ENCODE measurements around the gene PTTG1IP. TPM values are rescaled to one million over a fixed set of nuclear protein-coding genes. Genes with fewer than 3 reads are reported as not detected.

PTTG1IP gene
- total RNA-seq, 1 experiment from 2014 or later = 136 TPM

DNA sequence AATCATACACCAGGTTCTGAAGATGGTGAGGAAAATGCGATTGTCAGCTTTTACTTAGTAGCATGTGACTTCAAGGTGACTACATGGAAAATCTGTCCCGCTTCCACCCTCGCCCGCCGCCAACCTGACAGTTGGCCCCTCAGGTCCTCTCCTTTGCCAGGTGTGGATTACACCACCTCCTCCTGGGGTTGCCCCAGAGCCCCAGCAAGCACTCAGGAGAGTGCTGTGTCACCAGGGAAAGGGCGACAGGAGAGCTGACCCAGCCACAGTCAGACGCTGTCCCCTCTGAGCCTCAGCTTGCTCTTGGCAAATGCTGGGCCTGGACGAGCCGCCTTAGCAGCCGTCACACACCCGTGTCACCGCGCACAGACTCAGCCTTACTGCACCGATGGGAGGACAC, 17.9 kb downstream of the PTTG1IP start:
- H3K4me1 Mint-ChIP-seq (ENCODE audit: low read depth, unreplicated experiment) = no peaks in the 10 kb centered on the region
- intact Hi-C loops (cut with micrococcal nuclease; ENCODE audit: unreplicated experiment) = no loop called here
- BruUV-seq (replicated peaks) = no TSS peak
- H3K27ac Mint-ChIP-seq (ENCODE audit: unreplicated experiment) = no peak overlapping the region
- TF ChIP-seq, protein P1, sequence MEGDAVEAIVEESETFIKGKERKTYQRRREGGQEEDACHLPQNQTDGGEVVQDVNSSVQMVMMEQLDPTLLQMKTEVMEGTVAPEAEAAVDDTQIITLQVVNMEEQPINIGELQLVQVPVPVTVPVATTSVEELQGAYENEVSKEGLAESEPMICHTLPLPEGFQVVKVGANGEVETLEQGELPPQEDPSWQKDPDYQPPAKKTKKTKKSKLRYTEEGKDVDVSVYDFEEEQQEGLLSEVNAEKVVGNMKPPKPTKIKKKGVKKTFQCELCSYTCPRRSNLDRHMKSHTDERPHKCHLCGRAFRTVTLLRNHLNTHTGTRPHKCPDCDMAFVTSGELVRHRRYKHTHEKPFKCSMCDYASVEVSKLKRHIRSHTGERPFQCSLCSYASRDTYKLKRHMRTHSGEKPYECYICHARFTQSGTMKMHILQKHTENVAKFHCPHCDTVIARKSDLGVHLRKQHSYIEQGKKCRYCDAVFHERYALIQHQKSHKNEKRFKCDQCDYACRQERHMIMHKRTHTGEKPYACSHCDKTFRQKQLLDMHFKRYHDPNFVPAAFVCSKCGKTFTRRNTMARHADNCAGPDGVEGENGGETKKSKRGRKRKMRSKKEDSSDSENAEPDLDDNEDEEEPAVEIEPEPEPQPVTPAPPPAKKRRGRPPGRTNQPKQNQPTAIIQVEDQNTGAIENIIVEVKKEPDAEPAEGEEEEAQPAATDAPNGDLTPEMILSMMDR (IDR thresholded peaks at IDR 0.05; ENCODE audit: unreplicated experiment) = no peak
- no peaks in the 10 kb centered on the region for H3K9me3 Mint-ChIP-seq (ENCODE audit: low read depth, unreplicated experiment)
- no peaks in the 10 kb centered on the region for H3K27me3 Mint-ChIP-seq (ENCODE audit: unreplicated experiment)
- peaks cover 13% of the 10 kb centered on the region for H3K36me3 Mint-ChIP-seq (ENCODE audit: insufficient read depth, unreplicated experiment)
- H3K4me3 Mint-ChIP-seq (ENCODE audit: low read depth, unreplicated experiment) = no peak overlapping the region
- CTCF ChIA-PET = no interaction called here
- no peak for DNase-seq

GRCh38 chr21:44854664-44855446, 18.6 kb downstream of the PTTG1IP start:
- CTCF ChIA-PET = no interaction called here
- Mint-ChIP-seq H3K36me3 (ENCODE audit: insufficient read depth, unreplicated experiment) (peaks cover 18% of the 10 kb centered on the region), H3K4me3 (ENCODE audit: low read depth, unreplicated experiment) (no peak overlapping the region), H3K9me3 (ENCODE audit: low read depth, unreplicated experiment) (no peaks in the 10 kb centered on the region), H3K27ac (ENCODE audit: unreplicated experiment) (no peak overlapping the region), H3K27me3 (ENCODE audit: unreplicated experiment) (no peaks in the 10 kb centered on the region), H3K4me1 (ENCODE audit: low read depth, unreplicated experiment) (no peaks in the 10 kb centered on the region)
- BruUV-seq (replicated peaks) = no TSS peak
- intact Hi-C loops (cut with micrococcal nuclease; ENCODE audit: unreplicated experiment) = no loop called here
- no peak for DNase-seq
- TF ChIP-seq, protein P1 (IDR thresholded peaks at IDR 0.05; ENCODE audit: unreplicated experiment) = no peak

DNA sequence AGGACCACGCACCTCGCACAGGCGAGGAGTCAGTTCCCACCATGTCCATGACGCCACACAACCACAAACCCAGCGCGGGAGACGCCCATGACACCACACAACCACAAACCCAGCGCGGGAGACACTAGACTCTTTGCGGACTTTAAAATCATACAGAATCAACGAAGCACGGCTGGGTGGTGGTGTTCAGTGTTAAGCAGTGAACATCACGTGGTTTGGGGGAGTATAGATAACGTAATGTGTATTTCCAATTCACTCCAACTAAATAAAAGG, 19.2 kb downstream of the PTTG1IP start:
- intact Hi-C loops (cut with micrococcal nuclease; ENCODE audit: unreplicated experiment) = no loop called here
- H3K4me3 Mint-ChIP-seq (ENCODE audit: low read depth, unreplicated experiment) = no peak overlapping the region
- H3K9me3 Mint-ChIP-seq (ENCODE audit: low read depth, unreplicated experiment) = no peaks in the 10 kb centered on the region
- no peaks in the 10 kb centered on the region for H3K4me1 Mint-ChIP-seq (ENCODE audit: low read depth, unreplicated experiment)
- H3K27me3 Mint-ChIP-seq (ENCODE audit: unreplicated experiment) = no peaks in the 10 kb centered on the region
- CTCF ChIA-PET = no interaction called here
- no peak overlapping the region for H3K27ac Mint-ChIP-seq (ENCODE audit: unreplicated experiment)
- TF ChIP-seq, protein P1 (IDR thresholded peaks at IDR 0.05; ENCODE audit: unreplicated experiment) = no peak
- BruUV-seq (replicated peaks) = no TSS peak
- DNase-seq = no peak
- peaks cover 18% of the 10 kb centered on the region for H3K36me3 Mint-ChIP-seq (ENCODE audit: insufficient read depth, unreplicated experiment)

DNA sequence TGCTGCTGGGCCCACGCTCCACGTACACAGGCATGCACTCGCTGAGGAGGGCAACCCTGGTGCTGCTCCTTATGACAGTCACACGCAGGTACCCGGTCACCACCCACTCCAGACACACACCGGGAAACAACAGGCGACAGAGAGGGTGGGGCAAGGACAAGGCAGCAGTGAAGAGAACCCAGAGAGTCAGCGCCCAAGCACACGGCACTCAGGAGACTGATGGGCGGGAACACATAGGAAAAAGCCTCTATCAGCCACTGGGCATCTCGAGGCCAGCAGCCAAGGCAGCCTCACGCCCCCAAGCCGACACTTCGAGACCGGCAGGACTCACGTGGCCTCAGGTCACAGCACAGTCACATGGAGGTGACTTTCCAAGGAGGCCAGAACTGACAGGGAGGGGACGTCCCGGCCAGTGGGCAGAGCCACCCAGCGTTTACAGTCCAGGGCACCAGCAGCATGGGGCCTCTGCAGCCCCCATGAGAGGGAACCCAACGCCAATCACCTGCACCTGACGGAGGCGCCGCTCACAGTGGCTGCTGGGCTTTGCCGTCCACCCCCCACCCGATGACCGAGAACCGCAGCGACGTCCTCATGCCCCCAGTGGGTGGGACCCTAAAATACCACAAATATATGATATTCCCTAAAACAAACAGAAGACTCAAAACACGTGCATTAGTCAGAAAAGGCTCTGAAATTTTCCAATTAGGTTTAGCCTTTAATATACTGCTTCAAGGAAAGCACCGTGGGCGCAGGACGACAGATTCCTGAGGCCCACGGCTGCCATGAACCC, 19.7 kb downstream of the PTTG1IP start:
- no peak overlapping the region for H3K27ac Mint-ChIP-seq (ENCODE audit: unreplicated experiment)
- TF ChIP-seq, protein P1 (IDR thresholded peaks at IDR 0.05; ENCODE audit: unreplicated experiment) = no peak
- H3K4me3 Mint-ChIP-seq (ENCODE audit: low read depth, unreplicated experiment) = no peak overlapping the region
- DNase-seq = no peak
- CTCF ChIA-PET = interaction anchor here (0.7 kb wide), 1 partner anchor 38 kb away, joined by 8 read pairs; no protein-coding TSS in a partner anchor
- BruUV-seq (replicated peaks) = no TSS peak
- H3K4me1 Mint-ChIP-seq (ENCODE audit: low read depth, unreplicated experiment) = no peaks in the 10 kb centered on the region
- intact Hi-C loops (cut with micrococcal nuclease; ENCODE audit: unreplicated experiment) = no loop called here
- no peaks in the 10 kb centered on the region for H3K9me3 Mint-ChIP-seq (ENCODE audit: low read depth, unreplicated experiment)
- H3K27me3 Mint-ChIP-seq (ENCODE audit: unreplicated experiment) = no peaks in the 10 kb centered on the region
- peaks cover 18% of the 10 kb centered on the region for H3K36me3 Mint-ChIP-seq (ENCODE audit: insufficient read depth, unreplicated experiment)
